Stomach (tissue), 9 donors: ENCODE measurements around the gene COLGALT1. TPM values are rescaled to one million over a fixed set of nuclear protein-coding genes. Genes with fewer than 3 reads are reported as not detected.

Source experiments
- DNase-seq, 2 donors: peaks; one replicate each; pipeline versions ENCODE4 v3.0.0 to v3.0.0-alpha.2; 2013 to 2019
- H3K27ac ChIP-seq, 5 donors: fragments of 200-600 bp in 4 of 5; sonication (generic) in 4 of 5; one replicate each; pipeline ENCODE4 v1.5.1; 2013 to 2019; ENCODE audit warnings: mild to moderate bottlenecking in 1 of 5, moderate library complexity in 1 of 5
- H3K27me3 ChIP-seq, 3 donors: fragments of 200-600 bp; sonication (generic); one replicate each; pipeline ENCODE4 v1.5.1; 2017 to 2019; ENCODE audit warnings: mixed run types in 1 of 3
- H3K36me3 ChIP-seq, 4 donors: fragments of 200-600 bp; sonication (generic); 1 replicate in 3 of 4; 2 replicates in 1 of 4; pipeline ENCODE4 v1.5.1; 2016 to 2019
- H3K4me1 ChIP-seq, 4 donors: fragments of 200-600 bp; sonication (generic); one replicate each; pipeline ENCODE4 v1.5.1; 2016 to 2019
- H3K4me3 ChIP-seq, 4 donors: fragments of 200-600 bp; sonication (generic) in 3 of 4; one replicate each; pipeline ENCODE4 v1.5.1; 2016 to 2019; ENCODE audit warnings: mild to moderate bottlenecking in 1 of 4
- H3K9me3 ChIP-seq, 4 donors: fragments of 200-600 bp; sonication (generic); one replicate each; pipeline ENCODE4 v1.5.1; 2016 to 2019
- CTCF ChIP-seq, 7 experiments: fragments of 450-650 bp in 4 of 7; fragments of 200-600 bp in 3 of 7; sonication (generic) in 3 of 7; IDR thresholded peaks; one replicate each; pipeline ENCODE4 v1.5.1; 2016 to 2019; ENCODE audit warnings: antibody characterized with exemption in 7 of 7, control low read depth in 2 of 7, mild to moderate bottlenecking in 1 of 7
- EP300 ChIP-seq: sonication (generic); formaldehyde crosslinking; IDR thresholded peaks from one replicate; pipeline ENCODE4 v1.6.1; 2017; ENCODE audit warnings: antibody characterized with exemption
- POLR2A ChIP-seq, 4 donors: fragments of 450-650 bp; IDR thresholded peaks; one replicate each; pipeline ENCODE4 v1.6.1; 2016; ENCODE audit warnings: antibody characterized with exemption in 4 of 4, control low read depth in 2 of 4, mild to moderate bottlenecking in 1 of 4, moderate library complexity in 1 of 4
- POLR2AphosphoS5 ChIP-seq, 3 donors: sonication (generic); formaldehyde crosslinking; IDR thresholded peaks; one replicate each; pipeline ENCODE4 v1.6.1; 2016; ENCODE audit warnings: antibody characterized with exemption in 3 of 3
- whole genome bisulfite sequencing, 5 donors: extraction: QIAGEN DNeasy Blood & Tissue Kit in 3 of 5; methylation state at CpG; one replicate each; pipeline versions ENCODE4 v1.1.5 to v1.1.7; 2013 to 2018; 5-methylcytosine and 5-hydroxymethylcytosine counted together
- intact Hi-C: fragments of 100-400 bp; cut with DNase I; formaldehyde crosslinking; loops from one replicate; pipeline ENCODE4 v1.15.1; 2023; ENCODE audit warnings: low total_unique reads
- polyA plus RNA-seq, 3 donors: library from polyadenylated mRNA; stranded (reverse); fragments of 200-250 nt; gene quantifications; one replicate each; pipeline ENCODE4 v1.2.3, GENCODE V29; 2013
- total RNA-seq, 5 donors: library from RNA; depleted of rRNA; stranded (reverse); fragments of >200 nt; gene quantifications; one replicate each; pipeline versions ENCODE4 v1.1.0 to v1.2.3, GENCODE V29; 2014 to 2016
- donor health status: healthy with polysubstance abuse.
- donor health status: Bipolar disorder and iron deficiency.
- donor health status: healthy.

COLGALT1 gene
- total and polyA plus RNA-seq, 8 donors: 15.1 to 273 (median 36.7) TPM

GRCh38 chr19:17599780-17600179 is 44.3 kb downstream of the COLGALT1 start:
- TF ChIP-seq POLR2AphosphoS5 (IDR thresholded peaks at IDR 0.05) (no peak), POLR2A (IDR thresholded peaks at IDR 0.05) (no peak)
- no peak for DNase-seq
- Histone ChIP-seq H3K4me3 (no peak overlapping the region), H3K27ac (no peak overlapping the region), H3K9me3 (no peaks in the 10 kb centered on the region), H3K36me3 (no peaks in the 10 kb centered on the region), H3K4me1 (no peaks in the 10 kb centered on the region), H3K27me3 (peaks cover 0 to 53% (median 18%) of the 10 kb centered on the region in 3 donors)
- intact Hi-C loops: no loop called here
- 54 to 77% (median 73%) methylated on average over 10 of the region's 10 CpGs for WGBS, 5 donors

GRCh38 chr19:17601683-17602082 is 46.2 kb downstream of the COLGALT1 start:
- Histone ChIP-seq H3K27me3 (peaks cover 0 to 72% (median 30%) of the 10 kb centered on the region in 3 donors), H3K9me3 (no peaks in the 10 kb centered on the region), H3K4me1 (peaks cover 10 to 15% (median 13%) of the 10 kb centered on the region in 4 donors), H3K4me3 (no peak overlapping the region), H3K27ac (no peak overlapping the region), H3K36me3 (no peaks in the 10 kb centered on the region)
- DNase-seq: no peak
- intact Hi-C loops: no loop called here
- WGBS, 5 donors: 10 to 23% (median 17%) methylated on average over 8 to 9 of the region's 9 CpGs
- TF ChIP-seq CTCF (IDR thresholded peaks at IDR 0.05) (no peak), POLR2A (IDR thresholded peaks at IDR 0.05) (no peak), POLR2AphosphoS5 (IDR thresholded peaks at IDR 0.05) (no peak), EP300 (no peak)

GRCh38 chr19:17602217-17602616 is 46.8 kb downstream of the COLGALT1 start:
- Histone ChIP-seq H3K27ac (no peak overlapping the region), H3K9me3 (no peaks in the 10 kb centered on the region), H3K27me3 (peaks cover 0 to 78% (median 34%) of the 10 kb centered on the region in 3 donors), H3K4me1 (peaks cover 10 to 17% (median 14%) of the 10 kb centered on the region in 4 donors), H3K4me3 (no peak overlapping the region), H3K36me3 (no peaks in the 10 kb centered on the region)
- DNase-seq: no peak
- 52 to 66% (median 64%) methylated on average over 8 of the region's 8 CpGs for WGBS, 5 donors
- intact Hi-C loops: no loop called here
- TF ChIP-seq CTCF (IDR thresholded peaks at IDR 0.05) (no peak), POLR2AphosphoS5 (IDR thresholded peaks at IDR 0.05) (no peak), EP300 (no peak), POLR2A (IDR thresholded peaks at IDR 0.05) (no peak)

GRCh38 chr19:17602872-17603510 is 47.5 kb downstream of the COLGALT1 start:
- Histone ChIP-seq H3K4me3 (no peak overlapping the region), H3K27ac (no peak overlapping the region), H3K27me3 (peaks cover 0 to 81% (median 34%) of the 10 kb centered on the region in 3 donors), H3K36me3 (no peaks in the 10 kb centered on the region), H3K9me3 (no peaks in the 10 kb centered on the region), H3K4me1 (peaks cover 10 to 17% (median 14%) of the 10 kb centered on the region in 4 donors)
- DNase-seq: no peak
- 64 to 85% (median 77%) methylated on average over 7 of the region's 7 CpGs for WGBS, 5 donors
- intact Hi-C loops: no loop called here
- no peak for TF ChIP-seq CTCF (IDR thresholded peaks at IDR 0.05)
- TF ChIP-seq EP300: no peak
- TF ChIP-seq POLR2A (IDR thresholded peaks at IDR 0.05): no peak
- TF ChIP-seq POLR2AphosphoS5 (IDR thresholded peaks at IDR 0.05): no peak
